ENCODE measurements around the gene SLC35F3.

DNA sequence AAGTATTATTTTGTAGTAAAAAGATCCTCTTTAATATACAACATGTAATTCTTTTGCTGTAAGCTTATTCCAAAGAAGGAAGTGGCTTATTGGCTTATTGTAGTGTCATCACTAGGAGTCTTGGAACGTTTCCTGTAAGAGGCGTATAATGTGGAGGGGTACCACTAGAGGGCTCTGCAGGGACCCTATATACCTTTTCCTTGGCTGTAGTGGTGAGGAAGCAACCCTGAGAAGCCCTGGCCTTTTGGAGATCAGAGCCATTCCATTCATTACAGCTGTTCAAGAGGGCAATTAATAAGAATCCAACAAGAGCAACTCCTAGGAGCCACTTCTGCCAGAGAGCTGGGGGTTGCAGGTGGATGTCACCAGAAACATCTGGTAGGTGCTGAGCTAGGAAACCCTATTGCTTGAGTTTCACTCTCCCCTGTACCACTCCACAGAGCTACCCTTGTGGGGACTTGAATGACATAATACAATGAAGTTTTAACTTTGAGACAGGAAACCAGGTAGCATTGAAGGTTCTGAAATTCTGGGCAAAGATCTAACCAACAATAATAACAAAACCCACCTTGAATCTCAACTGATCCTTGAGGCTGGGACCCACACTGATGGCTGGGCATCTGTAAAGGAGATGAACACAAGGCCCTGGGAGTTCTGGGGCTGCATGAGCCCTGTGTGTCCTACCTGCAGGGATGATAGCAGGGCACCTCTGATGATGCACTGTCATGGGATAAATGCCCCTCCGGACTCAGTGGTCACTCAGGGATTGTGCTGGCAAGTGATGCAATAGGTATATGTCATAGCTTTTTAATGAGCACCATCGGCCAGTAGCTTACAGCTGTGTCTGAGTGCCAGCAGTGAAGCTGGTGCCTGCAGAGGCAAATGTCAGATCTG, 308.5 kb downstream of the SLC35F3 start:
- TF ChIP-seq, protein P1, sequence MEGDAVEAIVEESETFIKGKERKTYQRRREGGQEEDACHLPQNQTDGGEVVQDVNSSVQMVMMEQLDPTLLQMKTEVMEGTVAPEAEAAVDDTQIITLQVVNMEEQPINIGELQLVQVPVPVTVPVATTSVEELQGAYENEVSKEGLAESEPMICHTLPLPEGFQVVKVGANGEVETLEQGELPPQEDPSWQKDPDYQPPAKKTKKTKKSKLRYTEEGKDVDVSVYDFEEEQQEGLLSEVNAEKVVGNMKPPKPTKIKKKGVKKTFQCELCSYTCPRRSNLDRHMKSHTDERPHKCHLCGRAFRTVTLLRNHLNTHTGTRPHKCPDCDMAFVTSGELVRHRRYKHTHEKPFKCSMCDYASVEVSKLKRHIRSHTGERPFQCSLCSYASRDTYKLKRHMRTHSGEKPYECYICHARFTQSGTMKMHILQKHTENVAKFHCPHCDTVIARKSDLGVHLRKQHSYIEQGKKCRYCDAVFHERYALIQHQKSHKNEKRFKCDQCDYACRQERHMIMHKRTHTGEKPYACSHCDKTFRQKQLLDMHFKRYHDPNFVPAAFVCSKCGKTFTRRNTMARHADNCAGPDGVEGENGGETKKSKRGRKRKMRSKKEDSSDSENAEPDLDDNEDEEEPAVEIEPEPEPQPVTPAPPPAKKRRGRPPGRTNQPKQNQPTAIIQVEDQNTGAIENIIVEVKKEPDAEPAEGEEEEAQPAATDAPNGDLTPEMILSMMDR (IDR thresholded peaks at IDR 0.05): peak in 4 of 6 experiments; percentile 17 to 33 (median 26)
- no peak for TF ChIP-seq POLR2A (IDR thresholded peaks at IDR 0.05)

Measured in Peyer's patch (tissue), 4 donors.